Activated effector memory CD4-positive, alpha-beta T cell treated with anti-CD3 and anti-CD28 coated beads, Interleukin-2, amount 50 U/mL, for 16 hours (primary cell): Measurements from ENCODE around the gene RASGRF2.
"Not testable (repeated sequence)": the region's sequence is repeated elsewhere in the genome, so short reads cannot be mapped to it uniquely, and the experiment has no call there.

Source experiments
- DNase-seq: peaks from one replicate; pipeline ENCODE4 v3.0.0-alpha.2; 2020

Gene RASGRF2

GRCh38 chr5:80986382-80986781 is 26.2 kb downstream of the RASGRF2 start:
- no peak for DNase-seq

GRCh38 chr5:80987078-80987766 is 27.1 kb downstream of the RASGRF2 start:
- no peak for DNase-seq

GRCh38 chr5:80988419-80988935 is 28.3 kb downstream of the RASGRF2 start:
- no peak for DNase-seq

- DNase-seq: no peak
Measured at GRCh38 chr5:80989883-80990282, 29.7 kb downstream of the RASGRF2 start.

GRCh38 chr5:80990527-80990926 is 30.4 kb downstream of the RASGRF2 start:
- DNase-seq: no peak

- no peak for DNase-seq
Measured at GRCh38 chr5:80990971-80991370, 30.8 kb downstream of the RASGRF2 start.

- no peak for DNase-seq
Measured at GRCh38 chr5:80995908-80996307, 35.7 kb downstream of the RASGRF2 start.

- DNase-seq: no peak
Measured at GRCh38 chr5:80998590-80998979, 38.4 kb downstream of the RASGRF2 start.

GRCh38 chr5:81003811-81004386 is 43.7 kb downstream of the RASGRF2 start:
- DNase-seq: no peak

- DNase-seq: no peak
Measured at GRCh38 chr5:81005708-81006107, 45.5 kb downstream of the RASGRF2 start.

GRCh38 chr5:81006231-81006630 is 46.1 kb downstream of the RASGRF2 start:
- no peak for DNase-seq

- DNase-seq: peak; percentile 67
Measured at GRCh38 chr5:81006947-81007636, 46.9 kb downstream of the RASGRF2 start.

GRCh38 chr5:81007637-81008027 is 47.5 kb downstream of the RASGRF2 start:
- no peak for DNase-seq

GRCh38 chr5:81010336-81011169 is 50.4 kb downstream of the RASGRF2 start:
- no peak for DNase-seq

GRCh38 chr5:81014348-81014747 is 54.2 kb downstream of the RASGRF2 start:
- no peak for DNase-seq

- DNase-seq: no peak
Measured at GRCh38 chr5:81016116-81016515, 56.0 kb downstream of the RASGRF2 start.

GRCh38 chr5:81017320-81017719 is 57.2 kb downstream of the RASGRF2 start:
- no peak for DNase-seq

- DNase-seq: not testable (repeated sequence)
Measured at GRCh38 chr5:81018608-81019007, 58.4 kb downstream of the RASGRF2 start.

- DNase-seq: no peak
Measured at GRCh38 chr5:81019748-81020147, 59.6 kb downstream of the RASGRF2 start.

GRCh38 chr5:81020478-81021167 is 60.5 kb downstream of the RASGRF2 start:
- DNase-seq: no peak

- DNase-seq: no peak
Measured at GRCh38 chr5:81021486-81021885, 61.3 kb downstream of the RASGRF2 start.

GRCh38 chr5:81021951-81022687 is 62.0 kb downstream of the RASGRF2 start:
- DNase-seq: no peak
